ENCODE measurements around the gene CFAP92. TPM values are rescaled to one million over a fixed set of nuclear protein-coding genes. Genes with fewer than 3 reads are reported as not detected.

The CFAP92 gene
- total RNA-seq, 2 experiments from 2014 or later: 0.19 to 0.45 TPM

DNA sequence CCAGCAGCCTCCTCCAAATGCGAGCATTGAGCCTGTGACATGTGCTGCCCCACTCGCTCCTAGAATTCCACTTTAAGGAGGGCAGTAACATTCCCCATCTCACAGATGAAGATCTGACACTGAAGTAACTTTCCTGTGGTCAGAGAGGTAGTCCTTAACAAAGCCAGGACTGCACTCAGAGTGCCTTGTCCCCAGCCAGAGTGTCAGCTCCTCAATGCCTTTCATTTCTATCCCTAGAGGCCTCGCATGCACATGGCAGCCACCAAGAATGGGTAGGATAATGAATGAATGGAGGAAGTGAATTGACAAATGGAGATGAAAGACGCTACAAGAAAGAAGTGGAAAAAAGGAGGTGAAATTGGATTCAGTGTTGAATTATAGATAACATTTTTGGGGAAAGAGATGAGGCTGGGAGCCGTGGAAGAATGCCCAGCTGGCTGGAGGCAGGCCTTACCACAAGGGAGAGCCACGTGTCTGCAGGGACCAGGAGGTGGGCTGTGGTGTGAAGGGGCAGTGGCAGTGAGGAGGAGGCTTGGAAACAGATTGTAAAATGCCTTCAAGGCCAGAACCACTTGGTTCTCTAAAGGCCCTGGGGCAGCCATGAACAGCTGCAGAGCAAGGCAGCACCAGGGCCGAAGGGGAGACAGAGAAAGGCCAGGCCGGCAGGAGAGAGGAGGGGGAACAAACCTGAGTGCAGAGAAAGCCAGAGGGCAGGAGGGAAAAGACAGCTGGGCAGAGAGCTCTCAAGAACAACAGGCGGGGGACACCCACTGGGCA, 10.4 kb downstream of the CFAP92 start:
- ChIA-PET CTCF (interaction anchor here (1.1 kb wide), 1 partner anchor 33 kb away, joined by 3 read pairs; no protein-coding TSS in a partner anchor), POLR2A (no interaction called here)
- Histone ChIP-seq H3K4me1 (ENCODE audit: insufficient read depth, low read length) (no peaks in the 10 kb centered on the region), H3K27me3 (ENCODE audit: control insufficient read depth in 1 of 2, insufficient read depth in 2 of 2, low read length in 2 of 2) (no peaks in the 10 kb centered on the region), H3K4me3 (ENCODE audit: low read length) (no peak overlapping the region), H3K27ac (ENCODE audit: low read depth in 1 of 2, low read length in 2 of 2) (no peak overlapping the region), H3K9me3 (ENCODE audit: control insufficient read depth in 1 of 2, insufficient read depth in 1 of 2, low read length in 2 of 2) (no peaks in the 10 kb centered on the region), H3K36me3 (ENCODE audit: insufficient read depth, low read length) (no peaks in the 10 kb centered on the region)
- no peak for DNase-seq
- no peaks in the 10 kb centered on the region for H3K27me3 Mint-ChIP-seq
- intact Hi-C loops (cut with DNase I, micrococcal nuclease): no loop called here
- TF ChIP-seq, protein P1, sequence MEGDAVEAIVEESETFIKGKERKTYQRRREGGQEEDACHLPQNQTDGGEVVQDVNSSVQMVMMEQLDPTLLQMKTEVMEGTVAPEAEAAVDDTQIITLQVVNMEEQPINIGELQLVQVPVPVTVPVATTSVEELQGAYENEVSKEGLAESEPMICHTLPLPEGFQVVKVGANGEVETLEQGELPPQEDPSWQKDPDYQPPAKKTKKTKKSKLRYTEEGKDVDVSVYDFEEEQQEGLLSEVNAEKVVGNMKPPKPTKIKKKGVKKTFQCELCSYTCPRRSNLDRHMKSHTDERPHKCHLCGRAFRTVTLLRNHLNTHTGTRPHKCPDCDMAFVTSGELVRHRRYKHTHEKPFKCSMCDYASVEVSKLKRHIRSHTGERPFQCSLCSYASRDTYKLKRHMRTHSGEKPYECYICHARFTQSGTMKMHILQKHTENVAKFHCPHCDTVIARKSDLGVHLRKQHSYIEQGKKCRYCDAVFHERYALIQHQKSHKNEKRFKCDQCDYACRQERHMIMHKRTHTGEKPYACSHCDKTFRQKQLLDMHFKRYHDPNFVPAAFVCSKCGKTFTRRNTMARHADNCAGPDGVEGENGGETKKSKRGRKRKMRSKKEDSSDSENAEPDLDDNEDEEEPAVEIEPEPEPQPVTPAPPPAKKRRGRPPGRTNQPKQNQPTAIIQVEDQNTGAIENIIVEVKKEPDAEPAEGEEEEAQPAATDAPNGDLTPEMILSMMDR (IDR thresholded peaks at IDR 0.05): no peak
- H3K4me3 Mint-ChIP-seq: no peak overlapping the region
- H3K36me3 Mint-ChIP-seq (ENCODE audit: low read depth): no peaks in the 10 kb centered on the region
- no peaks in the 10 kb centered on the region for H3K4me1 Mint-ChIP-seq (ENCODE audit: low read depth)
- no peak overlapping the region for H3K27ac Mint-ChIP-seq
- no peak for ATAC-seq (ENCODE audit: poor library complexity)
- no peaks in the 10 kb centered on the region for H3K9me3 Mint-ChIP-seq

DNA sequence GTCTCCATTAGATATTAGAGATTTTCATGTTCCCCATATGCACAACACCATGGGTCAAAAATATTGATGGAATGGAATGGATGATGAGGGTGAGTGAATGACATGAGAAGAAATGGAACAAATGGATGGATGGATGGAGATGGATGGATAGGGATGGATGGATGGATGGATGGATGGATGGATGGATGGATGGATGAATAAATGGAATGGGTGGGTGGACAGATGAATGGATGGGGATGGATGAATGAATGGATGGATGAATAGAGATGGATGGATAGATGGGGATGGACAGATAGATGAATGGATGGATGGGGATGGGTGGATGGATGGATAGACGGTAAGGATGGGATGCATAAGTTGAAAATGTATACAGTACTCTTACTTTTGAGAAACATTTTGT, 18.6 kb downstream of the CFAP92 start:
- no peaks in the 10 kb centered on the region for H3K36me3 ChIP-seq (ENCODE audit: insufficient read depth, low read length)
- TF ChIP-seq, protein P1 (IDR thresholded peaks at IDR 0.05): no peak
- no peak overlapping the region for H3K4me3 Mint-ChIP-seq
- ChIA-PET CTCF (no interaction called here), POLR2A (no interaction called here)
- no peaks in the 10 kb centered on the region for H3K27me3 Mint-ChIP-seq
- ATAC-seq (ENCODE audit: poor library complexity) (no peak), DNase-seq (no peak)
- no peaks in the 10 kb centered on the region for H3K27me3 ChIP-seq (ENCODE audit: control insufficient read depth in 1 of 2, insufficient read depth in 2 of 2, low read length in 2 of 2)
- intact Hi-C loops (cut with DNase I, micrococcal nuclease): no loop called here
- H3K9me3 ChIP-seq (ENCODE audit: control insufficient read depth in 1 of 2, insufficient read depth in 1 of 2, low read length in 2 of 2): no peaks in the 10 kb centered on the region
- H3K9me3 Mint-ChIP-seq: no peaks in the 10 kb centered on the region
- H3K36me3 Mint-ChIP-seq (ENCODE audit: low read depth): no peaks in the 10 kb centered on the region
- H3K4me1 Mint-ChIP-seq (ENCODE audit: low read depth): peaks cover 3% of the 10 kb centered on the region
- H3K4me3 ChIP-seq (ENCODE audit: low read length): no peak overlapping the region
- H3K4me1 ChIP-seq (ENCODE audit: insufficient read depth, low read length): peaks cover 1% of the 10 kb centered on the region
- H3K27ac Mint-ChIP-seq: no peak overlapping the region
- no peak overlapping the region for H3K27ac ChIP-seq (ENCODE audit: low read depth in 1 of 2, low read length in 2 of 2)

DNA sequence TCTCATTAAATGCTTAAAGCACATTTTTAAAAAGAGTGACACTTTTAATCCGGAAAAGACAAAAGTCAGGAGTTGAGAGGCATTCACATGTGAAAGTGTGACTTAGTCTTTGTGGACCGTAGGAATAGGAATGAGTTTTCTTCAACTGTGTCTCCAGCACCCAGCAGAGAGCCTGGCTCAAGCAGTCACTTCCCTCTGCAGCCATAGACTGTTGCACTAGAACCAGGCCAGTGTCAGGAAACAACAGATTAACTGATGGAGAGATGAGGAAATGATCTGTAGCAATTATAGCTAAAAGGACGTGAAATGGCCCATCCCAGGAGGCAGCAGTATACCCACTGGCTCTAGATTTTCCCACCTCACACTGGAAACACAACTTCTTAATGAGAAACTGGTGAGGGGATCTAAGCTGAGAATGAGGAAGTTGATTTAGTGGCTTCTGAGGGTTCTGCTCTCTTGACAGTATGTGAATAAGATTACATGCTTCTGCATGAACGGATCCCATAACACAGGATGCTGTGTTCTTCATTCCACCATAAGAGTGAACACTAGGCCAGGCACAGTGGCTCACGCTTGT, 19.8 kb downstream of the CFAP92 start:
- intact Hi-C loops (cut with DNase I, micrococcal nuclease): loop anchor here in 1 of 2 experiments (5.0 kb wide), 1 partner anchor 108 kb away; no protein-coding TSS in a partner anchor
- no peak overlapping the region for H3K4me3 Mint-ChIP-seq
- Histone ChIP-seq H3K27me3 (ENCODE audit: control insufficient read depth in 1 of 2, insufficient read depth in 2 of 2, low read length in 2 of 2) (no peaks in the 10 kb centered on the region), H3K36me3 (ENCODE audit: insufficient read depth, low read length) (no peaks in the 10 kb centered on the region), H3K4me3 (ENCODE audit: low read length) (no peak overlapping the region), H3K27ac (ENCODE audit: low read depth in 1 of 2, low read length in 2 of 2) (no peak overlapping the region), H3K4me1 (ENCODE audit: insufficient read depth, low read length) (peaks cover 5% of the 10 kb centered on the region), H3K9me3 (ENCODE audit: control insufficient read depth in 1 of 2, insufficient read depth in 1 of 2, low read length in 2 of 2) (no peaks in the 10 kb centered on the region)
- H3K27ac Mint-ChIP-seq: no peak overlapping the region
- TF ChIP-seq, protein P1 (IDR thresholded peaks at IDR 0.05): no peak
- H3K36me3 Mint-ChIP-seq (ENCODE audit: low read depth): no peaks in the 10 kb centered on the region
- POLR2A ChIA-PET: no interaction called here
- no peak for DNase-seq
- H3K9me3 Mint-ChIP-seq: no peaks in the 10 kb centered on the region
- CTCF ChIA-PET: no interaction called here
- peaks cover 11% of the 10 kb centered on the region for H3K4me1 Mint-ChIP-seq (ENCODE audit: low read depth)
- no peaks in the 10 kb centered on the region for H3K27me3 Mint-ChIP-seq
- ATAC-seq (ENCODE audit: poor library complexity): no peak
